GM12892 (cell line): Measurements from ENCODE around the gene MAST3.

Experiments
- POLR2A ChIP-seq: IDR thresholded peaks from 2 replicates; pipeline ENCODE4 v1.6.1; 2011; ENCODE audit warnings: low read depth, low read length, control low read depth
- POLR2AphosphoS5 ChIP-seq: IDR thresholded peaks from 2 replicates; pipeline ENCODE4 v1.6.1; 2011; ENCODE audit warnings: low read depth, low read length, control low read depth
- TAF1 ChIP-seq: IDR thresholded peaks from 2 replicates; pipeline ENCODE4 v1.6.1; 2011; ENCODE audit warnings: low read depth, mild to moderate bottlenecking, control low read depth, low read length, borderline replicate concordance

- no peak for TF ChIP-seq POLR2AphosphoS5
- no peak for TF ChIP-seq POLR2A
- no peak for TF ChIP-seq TAF1
Measured at GRCh38 chr19:18145391-18145999, 47.9 kb downstream of the MAST3 start.
